Parathyroid adenoma (tissue), 2 donors: ENCODE data around the gene SLC9A9.

Experiments
- H2AFZ ChIP-seq: fragments of 300-600 bp; sonication (generic); one replicate; pipeline ENCODE4 v1.7.0; 2017; ENCODE audit warnings: antibody characterized with exemption, mild to moderate bottlenecking
- H3K27ac ChIP-seq: fragments of 300-600 bp; sonication (generic); one replicate; pipeline ENCODE4 v1.7.0; 2017
- H3K27me3 ChIP-seq: fragments of 300-600 bp; sonication (generic); one replicate; pipeline ENCODE4 v1.7.0; 2017; ENCODE audit warnings: low read length; ENCODE audit not compliant: control insufficient read depth, insufficient read depth
- H3K36me3 ChIP-seq: fragments of 300-600 bp; sonication (generic); one replicate; pipeline ENCODE4 v1.7.0; 2017; ENCODE audit warnings: low read length; ENCODE audit not compliant: control insufficient read depth, insufficient read depth
- H3K4me1 ChIP-seq: fragments of 300-600 bp; sonication (generic); one replicate; pipeline ENCODE4 v1.7.0; 2017; ENCODE audit warnings: control low read depth
- H3K4me2 ChIP-seq: fragments of 300-600 bp; sonication (generic); one replicate; pipeline ENCODE4 v1.7.0; 2017; ENCODE audit warnings: low read length
- H3K4me3 ChIP-seq: fragments of 300-600 bp; sonication (generic); one replicate; pipeline ENCODE4 v1.7.0; 2017; ENCODE audit warnings: low read depth, low read length
- H3K79me2 ChIP-seq: fragments of 300-600 bp; sonication (generic); one replicate; pipeline ENCODE4 v1.7.0; 2017; ENCODE audit warnings: control low read depth
- H3K9ac ChIP-seq: fragments of 300-600 bp; sonication (generic); one replicate; pipeline ENCODE4 v1.7.0; 2017; ENCODE audit warnings: mild to moderate bottlenecking
- H3K9me3 ChIP-seq: fragments of 300-600 bp; sonication (generic); one replicate; pipeline ENCODE4 v1.7.0; 2017; ENCODE audit warnings: low read length; ENCODE audit not compliant: control insufficient read depth
- TF ChIP-seq, protein P1 (sequence below): fragments of 300-600 bp; sonication (generic); IDR thresholded peaks from one replicate; pipeline ENCODE4 v1.7.0; 2017; ENCODE audit warnings: antibody characterized with exemption, mild to moderate bottlenecking
- donor health status: primary hyperparathyroidism.

Gene SLC9A9

GRCh38 chr3:143830786-143831185 is 17.5 kb downstream of the SLC9A9 start:
- H3K9me3 ChIP-seq: no peaks in the 10 kb centered on the region
- TF ChIP-seq, protein P1, sequence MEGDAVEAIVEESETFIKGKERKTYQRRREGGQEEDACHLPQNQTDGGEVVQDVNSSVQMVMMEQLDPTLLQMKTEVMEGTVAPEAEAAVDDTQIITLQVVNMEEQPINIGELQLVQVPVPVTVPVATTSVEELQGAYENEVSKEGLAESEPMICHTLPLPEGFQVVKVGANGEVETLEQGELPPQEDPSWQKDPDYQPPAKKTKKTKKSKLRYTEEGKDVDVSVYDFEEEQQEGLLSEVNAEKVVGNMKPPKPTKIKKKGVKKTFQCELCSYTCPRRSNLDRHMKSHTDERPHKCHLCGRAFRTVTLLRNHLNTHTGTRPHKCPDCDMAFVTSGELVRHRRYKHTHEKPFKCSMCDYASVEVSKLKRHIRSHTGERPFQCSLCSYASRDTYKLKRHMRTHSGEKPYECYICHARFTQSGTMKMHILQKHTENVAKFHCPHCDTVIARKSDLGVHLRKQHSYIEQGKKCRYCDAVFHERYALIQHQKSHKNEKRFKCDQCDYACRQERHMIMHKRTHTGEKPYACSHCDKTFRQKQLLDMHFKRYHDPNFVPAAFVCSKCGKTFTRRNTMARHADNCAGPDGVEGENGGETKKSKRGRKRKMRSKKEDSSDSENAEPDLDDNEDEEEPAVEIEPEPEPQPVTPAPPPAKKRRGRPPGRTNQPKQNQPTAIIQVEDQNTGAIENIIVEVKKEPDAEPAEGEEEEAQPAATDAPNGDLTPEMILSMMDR: no peak
- H3K36me3 ChIP-seq: no peaks in the 10 kb centered on the region
- H3K4me2 ChIP-seq: no peak overlapping the region
- H3K9ac ChIP-seq: no peak overlapping the region
- no peaks in the 10 kb centered on the region for H3K79me2 ChIP-seq
- H3K27ac ChIP-seq: no peak overlapping the region
- no peak overlapping the region for H3K4me3 ChIP-seq
- no peaks in the 10 kb centered on the region for H3K27me3 ChIP-seq
- no peak overlapping the region for H2AFZ ChIP-seq
- no peaks in the 10 kb centered on the region for H3K4me1 ChIP-seq

- H3K79me2 ChIP-seq: no peaks in the 10 kb centered on the region
- no peak overlapping the region for H3K4me3 ChIP-seq
- H2AFZ ChIP-seq: no peak overlapping the region
These were observed 18.2 kb downstream of the SLC9A9 start for GRCh38 chr3:143830063-143830462.

DNA sequence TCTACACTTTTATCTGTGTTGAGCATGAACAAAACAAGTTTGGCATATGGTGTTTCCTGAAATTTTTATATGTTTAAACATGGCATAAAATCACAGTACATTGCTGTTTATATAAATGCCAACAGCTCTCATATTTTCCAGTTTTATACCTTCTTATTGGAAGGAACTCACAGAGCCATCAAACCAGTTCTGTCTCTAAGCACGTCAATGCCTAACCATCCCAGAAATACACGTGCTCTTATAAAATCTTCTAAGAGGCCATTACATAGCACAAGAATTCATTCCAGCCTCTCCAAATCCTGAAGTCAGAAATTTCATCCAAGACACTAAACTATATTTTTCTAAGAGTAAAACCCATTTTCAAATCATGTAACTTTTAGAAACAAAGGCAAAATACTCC is 20.8 kb downstream of the SLC9A9 start:
- Histone ChIP-seq H3K9me3 (no peaks in the 10 kb centered on the region), H2AFZ (no peak overlapping the region), H3K36me3 (no peaks in the 10 kb centered on the region), H3K4me1 (no peaks in the 10 kb centered on the region), H3K27me3 (no peaks in the 10 kb centered on the region), H3K27ac (no peak overlapping the region), H3K4me3 (no peak overlapping the region), H3K4me2 (no peak overlapping the region), H3K9ac (no peak overlapping the region), H3K79me2 (no peaks in the 10 kb centered on the region)
- TF ChIP-seq, protein P1: no peak

More at GRCh38 chr3:143830063-143830462, 18.2 kb downstream of the SLC9A9 start:
- TF ChIP-seq, protein P1: no peak
- H3K27ac ChIP-seq: no peak overlapping the region
- no peaks in the 10 kb centered on the region for H3K27me3 ChIP-seq
- H3K36me3 ChIP-seq: no peaks in the 10 kb centered on the region
- no peaks in the 10 kb centered on the region for H3K9me3 ChIP-seq
- H3K9ac ChIP-seq: no peak overlapping the region
- H3K4me1 ChIP-seq: no peaks in the 10 kb centered on the region
- H3K4me2 ChIP-seq: no peak overlapping the region

DNA sequence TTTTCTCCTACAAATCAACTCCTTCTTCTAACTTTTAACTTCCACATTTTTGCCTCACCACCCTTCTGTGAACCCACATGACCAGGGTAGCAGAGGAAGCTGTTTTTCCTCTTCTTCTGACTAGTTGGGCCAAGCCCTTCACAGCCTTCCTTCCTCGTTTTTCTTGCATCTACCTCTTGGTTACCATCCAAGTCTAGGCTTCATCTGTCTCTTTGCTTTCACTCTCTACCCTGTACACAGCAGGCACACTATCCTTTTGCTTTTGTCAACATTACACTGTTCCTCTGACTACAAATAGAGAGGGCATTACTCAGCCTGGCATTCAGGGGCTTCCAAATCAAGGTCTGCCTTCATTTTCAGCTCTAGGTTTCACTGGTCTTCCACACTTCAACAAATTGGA is 22.0 kb downstream of the SLC9A9 start:
- H3K27me3 ChIP-seq: no peaks in the 10 kb centered on the region

GRCh38 chr3:143825513-143825912 is 22.8 kb downstream of the SLC9A9 start:
- Histone ChIP-seq H3K4me2 (no peak overlapping the region), H3K4me1 (no peaks in the 10 kb centered on the region), H3K9ac (no peak overlapping the region), H3K27me3 (no peaks in the 10 kb centered on the region), H3K9me3 (no peaks in the 10 kb centered on the region), H2AFZ (no peak overlapping the region), H3K79me2 (no peaks in the 10 kb centered on the region), H3K36me3 (no peaks in the 10 kb centered on the region), H3K27ac (no peak overlapping the region), H3K4me3 (no peak overlapping the region)
- TF ChIP-seq, protein P1: no peak

More for the DNA sequence above, 22.0 kb downstream of the SLC9A9 start:
- Histone ChIP-seq H3K36me3 (no peaks in the 10 kb centered on the region), H3K27ac (no peak overlapping the region), H3K4me3 (no peak overlapping the region), H3K79me2 (no peaks in the 10 kb centered on the region), H3K4me2 (no peak overlapping the region), H3K9me3 (no peaks in the 10 kb centered on the region), H3K9ac (no peak overlapping the region), H3K4me1 (no peaks in the 10 kb centered on the region), H2AFZ (no peak overlapping the region)
- TF ChIP-seq, protein P1: no peak
